HepG2 (cell line): ENCODE data around the gene WNK1. TPM values are rescaled to one million over a fixed set of nuclear protein-coding genes. Genes with fewer than 3 reads are reported as not detected.

Experiments
- ATAC-seq: fragments of 200-7000 bp; cut with Tn5 transposase; 3 replicates; pipeline ENCODE4 v1.9.1; 2020; ENCODE audit warnings: mild to moderate bottlenecking, moderate library complexity
- BruUV-seq: library from RNA; stranded (reverse); fragments of 400-500 nt; replicated peaks from 2 replicates; lab custom pipeline; 2021; lab: Mats Ljungman, UMichigan
- CTCF ChIA-PET: fragments of 300-600 bp; formaldehyde crosslinking; extraction: SDS; loops from one replicate; lab custom pipeline; 2021; ENCODE audit warnings: low total read pairs, inconsistent platforms, low intra/inter-chr PET ratio; lab: Yijun Ruan, JAX
- POLR2A ChIA-PET: fragments of 350-600 bp; sonication (Branson Sonifier 250); formaldehyde crosslinking; loops from one replicate; lab custom pipeline; 2020; ENCODE audit warnings: antibody characterized with exemption, inconsistent platforms; lab: Yijun Ruan, JAX
- DNase-seq: peaks from one replicate; pipeline ENCODE4 v3.0.0-alpha.2; 2015; ENCODE audit warnings: low spot score
- FAIRE-seq: peaks from 3 replicates; lab custom pipeline; 2011; peaks lifted over from hg19 to GRCh38; lab: Jason Lieb, UNC
- H2AFZ ChIP-seq: one replicate; pipeline ENCODE4 v1.6.1; 2011; ENCODE audit warnings: low read length, inconsistent platforms
- H3K27ac ChIP-seq: fragments of 300-600 bp; 3 replicates; pipeline ENCODE4 v1.8.0; 2011; ENCODE audit warnings: mixed run types, mild to moderate bottlenecking, mixed read lengths, low read length, inconsistent platforms; ENCODE audit not compliant: insufficient read depth; ENCODE audit errors: extremely low read length
- H3K27me3 ChIP-seq, 2 experiments: fragments of 200-600 bp in 1 of 2; 2 replicates in 1 of 2; 3 replicates in 1 of 2; pipeline versions ENCODE4 v1.6.0 to v1.8.0; 2011; ENCODE audit warnings: low read length in 2 of 2, mild to moderate bottlenecking in 2 of 2, moderate library complexity in 2 of 2, inconsistent platforms in 1 of 2; ENCODE audit not compliant: insufficient read depth in 2 of 2, control insufficient read depth in 1 of 2
- H3K36me3 ChIP-seq, 2 experiments: fragments of 200-600 bp in 1 of 2; replicated peaks in 1 of 2; 2 replicates in 1 of 2; 3 replicates in 1 of 2; pipeline versions ENCODE4 v1.5.1 to v1.8.0; 2011; ENCODE audit warnings: low read length in 2 of 2, inconsistent platforms in 1 of 2; ENCODE audit not compliant: insufficient read depth in 2 of 2, control insufficient read depth in 1 of 2
- H3K4me1 ChIP-seq: 2 replicates; pipeline ENCODE4 v1.5.1; 2012; ENCODE audit warnings: low read length, inconsistent platforms; ENCODE audit not compliant: insufficient read depth
- H3K4me2 ChIP-seq: 2 replicates; pipeline ENCODE4 v1.6.0; 2011; ENCODE audit warnings: low read depth, low read length, inconsistent platforms
- H3K4me3 ChIP-seq, 3 experiments: fragments of 200-600 bp in 1 of 3; sonication (generic), shearing (Covaris generic) in 1 of 3; replicated peaks in 1 of 3; 2 replicates each; pipeline ENCODE4 v1.5.1; 2011 to 2016; ENCODE audit warnings: low read length in 3 of 3, inconsistent platforms in 2 of 3, low read depth in 2 of 3, mild to moderate bottlenecking in 2 of 3, control low read depth in 1 of 3, mixed read lengths in 1 of 3; ENCODE audit not compliant: insufficient read depth in 1 of 3
- H3K79me2 ChIP-seq: one replicate; pipeline ENCODE4 v1.6.1; 2011; ENCODE audit warnings: low read length, inconsistent platforms; ENCODE audit not compliant: insufficient read depth
- H3K9ac ChIP-seq: 2 replicates; pipeline ENCODE4 v1.6.0; 2011; ENCODE audit warnings: mild to moderate bottlenecking, low read depth, low read length, inconsistent platforms; ENCODE audit not compliant: insufficient read depth
- H3K9me3 ChIP-seq: 2 replicates; pipeline ENCODE4 v1.5.1; 2012; ENCODE audit warnings: mild to moderate bottlenecking, low read length
- H4K20me1 ChIP-seq: 2 replicates; pipeline ENCODE4 v1.6.0; 2011; ENCODE audit warnings: inconsistent platforms, mild to moderate bottlenecking, low read length, moderate library complexity; ENCODE audit not compliant: insufficient read depth
- AGO1 ChIP-seq: fragments of 200-400 bp; formaldehyde crosslinking; IDR thresholded peaks from 2 replicates; pipeline ENCODE4 v1.6.1; 2017; ENCODE audit warnings: mild to moderate bottlenecking, low read depth, low read length, moderate library complexity; ENCODE audit not compliant: poor library complexity, severe bottlenecking
- AGO2 ChIP-seq: fragments of 200-400 bp; formaldehyde crosslinking; optimal IDR thresholded peaks from 2 replicates; pipeline ENCODE3; 2017; ENCODE audit warnings: mild to moderate bottlenecking, low read depth, low read length, moderate library complexity
- ASH2L ChIP-seq: fragments of 300-600, 200-600 bp; sonication (generic); IDR thresholded peaks from 2 replicates; pipeline ENCODE4 v1.7.0; 2017; ENCODE audit warnings: low read depth, mild to moderate bottlenecking, moderate library complexity, mixed read lengths, low read length; ENCODE audit not compliant: insufficient read length
- GLI4 ChIP-seq: sonication (generic); formaldehyde crosslinking; IDR thresholded peaks from 2 replicates; pipeline ENCODE4 v1.5.1; 2020; ENCODE audit warnings: missing genetic modification reagents, mild to moderate bottlenecking, moderate library complexity, borderline replicate concordance
- PHF8 ChIP-seq: sonication (generic); formaldehyde crosslinking; IDR thresholded peaks from 2 replicates; pipeline ENCODE4 v1.5.0; 2020; ENCODE audit warnings: missing genetic modification reagents
- RBAK ChIP-seq: sonication (generic); formaldehyde crosslinking; IDR thresholded peaks from 2 replicates; pipeline ENCODE4 v1.5.1; 2020; ENCODE audit warnings: mild to moderate bottlenecking, missing genetic modification reagents
- RBFOX2 ChIP-seq: fragments of 200-400 bp; formaldehyde crosslinking; IDR thresholded peaks from 2 replicates; pipeline ENCODE4 v1.6.1; 2017; ENCODE audit warnings: low read depth, mild to moderate bottlenecking, low read length
- SAP130 ChIP-seq: IDR thresholded peaks from 2 replicates; pipeline ENCODE4 v1.6.1; 2016; ENCODE audit warnings: low read depth
- SOX6 ChIP-seq, 2 experiments: fragments of 450-650 bp in 1 of 2; sonication (generic) in 1 of 2; formaldehyde crosslinking in 1 of 2; IDR thresholded peaks; 2 replicates each; pipeline versions ENCODE4 v1.4.0 to v1.6.1; 2017 to 2020; ENCODE audit warnings: antibody characterized with exemption in 1 of 2, mild to moderate bottlenecking in 1 of 2, missing genetic modification reagents in 1 of 2
- TMF1 ChIP-seq: sonication (generic); formaldehyde crosslinking; IDR thresholded peaks from 2 replicates; pipeline ENCODE4 v1.8.1; 2022; ENCODE audit warnings: low read depth, missing genetic modification reagents
- U2AF2 ChIP-seq: fragments of 200-400 bp; formaldehyde crosslinking; IDR thresholded peaks from 2 replicates; pipeline ENCODE4 v1.6.1; 2017; ENCODE audit warnings: low read depth, mild to moderate bottlenecking, low read length
- ZFAT ChIP-seq: sonication (generic); formaldehyde crosslinking; conservative IDR thresholded peaks from 2 replicates; pipeline ENCODE4 v1.8.1; 2023; ENCODE audit warnings: missing genetic modification reagents, inconsistent platforms
- ZFP90 ChIP-seq: sonication (generic); formaldehyde crosslinking; IDR thresholded peaks from 2 replicates; pipeline ENCODE4 v1.8.0; 2022; ENCODE audit warnings: missing genetic modification reagents, mild to moderate bottlenecking, inconsistent platforms, borderline replicate concordance
- ZFP91 ChIP-seq: sonication (generic); formaldehyde crosslinking; IDR thresholded peaks from 2 replicates; pipeline ENCODE4 v1.9.0; 2022; ENCODE audit warnings: missing genetic modification reagents, mild to moderate bottlenecking, borderline replicate concordance
- ZNF160 ChIP-seq: sonication (generic); formaldehyde crosslinking; IDR thresholded peaks from 2 replicates; pipeline ENCODE4 v1.8.0; 2022; ENCODE audit warnings: mild to moderate bottlenecking, inconsistent platforms, missing genetic modification reagents
- ZNF558 ChIP-seq: sonication (generic); formaldehyde crosslinking; IDR thresholded peaks from 2 replicates; pipeline ENCODE4 v1.9.0; 2022; ENCODE audit warnings: mild to moderate bottlenecking, missing genetic modification reagents, borderline replicate concordance
- ZNF816 ChIP-seq: sonication (generic); formaldehyde crosslinking; IDR thresholded peaks from 2 replicates; pipeline ENCODE4 v1.8.0; 2022; ENCODE audit warnings: missing genetic modification reagents, mild to moderate bottlenecking, borderline replicate concordance
- ZNF891 ChIP-seq: sonication (generic); formaldehyde crosslinking; IDR thresholded peaks from 2 replicates; pipeline ENCODE4 v1.5.0; 2020; ENCODE audit warnings: mild to moderate bottlenecking, missing genetic modification reagents
- ZSCAN21 ChIP-seq: sonication (generic); formaldehyde crosslinking; IDR thresholded peaks from 2 replicates; pipeline ENCODE4 v1.8.0; 2022; ENCODE audit warnings: mild to moderate bottlenecking, missing genetic modification reagents, moderate library complexity, borderline replicate concordance
- WGBS: methylation state at CpG from one replicate; pipeline ENCODE4 v1.1.6; 2017; ENCODE audit warnings: low lambda C conversion rate; 5-methylcytosine and 5-hydroxymethylcytosine counted together
- in situ Hi-C: cut with HindIII; loops from 2 replicates; pipeline ENCODE4 v1.10.0; 2017; ENCODE audit warnings: low pct_unique_long_range_greater_than_20kb; ENCODE audit not compliant: extremely low pct_ligation_motif_present
- intact Hi-C: fragments of 100-400 bp; cut with micrococcal nuclease; formaldehyde crosslinking; loops from one replicate; pipeline ENCODE4 v1.10.0; 2022; ENCODE audit not compliant: unreplicated experiment
- polyA plus RNA-seq, 8 experiments: library from polyadenylated mRNA; depleted of rRNA in 3 of 8; stranded (reverse) in 7 of 8; unstranded in 1 of 8; fragments of >200 nt; fragmentation: Illumina TruSeq in 4 of 8; extraction: Trizol in 4 of 8; gene quantifications; 2 replicates each; pipeline versions ENCODE4 v1.2.1 to v1.2.3, GENCODE V29; 2011 to 2016; ENCODE audit warnings: low read depth in 4 of 8, missing spikeins in 1 of 8, mixed read lengths in 1 of 8; ENCODE audit not compliant: insufficient read depth in 1 of 8
- total RNA-seq, 5 experiments: library from RNA; depleted of rRNA; stranded (reverse); fragments of >200 nt; fragmentation: Illumina TruSeq; extraction: Trizol; gene quantifications; 2 replicates each; pipeline ENCODE4 v1.2.3, GENCODE V29; 2016; ENCODE audit warnings: low read depth in 1 of 5
- TF ChIP-seq, protein P1 (sequence below): sonication (generic); formaldehyde crosslinking; IDR thresholded peaks from 2 replicates; pipeline ENCODE4 v1.4.0; 2020; ENCODE audit warnings: missing genetic modification reagents, borderline replicate concordance

Gene WNK1
- total and polyA plus RNA-seq, 2 of the 13 experiments (the other 11 are each of a cell fraction or from before 2014, with no cell fraction given): 31.1 to 54.8 TPM

DNA sequence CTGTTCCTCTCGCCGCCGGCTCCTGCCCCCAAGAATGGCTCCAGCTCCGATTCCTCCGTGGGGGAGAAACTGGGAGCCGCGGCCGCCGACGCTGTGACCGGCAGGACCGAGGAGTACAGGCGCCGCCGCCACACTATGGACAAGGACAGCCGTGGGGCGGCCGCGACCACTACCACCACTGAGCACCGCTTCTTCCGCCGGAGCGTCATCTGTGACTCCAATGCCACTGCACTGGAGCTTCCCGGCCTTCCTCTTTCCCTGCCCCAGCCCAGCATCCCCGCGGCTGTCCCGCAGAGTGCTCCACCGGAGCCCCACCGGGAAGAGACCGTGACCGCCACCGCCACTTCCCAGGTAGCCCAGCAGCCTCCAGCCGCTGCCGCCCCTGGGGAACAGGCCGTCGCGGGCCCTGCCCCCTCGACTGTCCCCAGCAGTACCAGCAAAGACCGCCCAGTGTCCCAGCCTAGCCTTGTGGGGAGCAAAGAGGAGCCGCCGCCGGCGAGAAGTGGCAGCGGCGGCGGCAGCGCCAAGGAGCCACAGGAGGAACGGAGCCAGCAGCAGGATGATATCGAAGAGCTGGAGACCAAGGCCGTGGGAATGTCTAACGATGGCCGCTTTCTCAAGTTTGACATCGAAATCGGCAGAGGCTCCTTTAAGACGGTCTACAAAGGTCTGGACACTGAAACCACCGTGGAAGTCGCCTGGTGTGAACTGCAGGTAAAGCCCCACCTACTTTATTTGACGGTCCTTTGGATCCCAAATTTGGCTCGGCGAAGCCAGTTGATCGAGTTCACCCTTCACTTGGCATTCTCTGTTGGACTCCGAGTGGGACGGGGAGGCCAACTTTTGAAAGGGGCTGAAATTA lies 1.5 kb downstream of the WNK1 start:
- H3K9me3 ChIP-seq: no peaks in the 10 kb centered on the region
- H3K4me2 ChIP-seq: peak overlapping the region; percentile 75
- under 1% methylated on average over 22 of the region's 63 CpGs for WGBS
- no peaks in the 10 kb centered on the region for H3K36me3 ChIP-seq
- no peak for FAIRE-seq
- BruUV-seq: no TSS peak
- POLR2A ChIA-PET: interaction anchor here (1.1 to 3.2 kb wide), 4 partner anchors 136 to 184 kb away, joined by 3 to 22 read pairs (median 8); no protein-coding TSS in a partner anchor
- peak; percentile 31 for ATAC-seq
- H3K9ac ChIP-seq: peak overlapping the region; percentile 80
- no peaks in the 10 kb centered on the region; a peak in 1 of 5 replicates for H3K27me3 ChIP-seq
- in situ Hi-C loops: loop anchor here (5.0 to 10.0 kb wide), 2 partner anchors 139 to 182 kb away; no protein-coding TSS in a partner anchor
- peaks cover 54% of the 10 kb centered on the region for H4K20me1 ChIP-seq
- intact Hi-C loops: loop anchor here (5.0 kb wide), 1 partner anchor 63 kb away; no protein-coding TSS in a partner anchor
- no peak overlapping the region for H2AFZ ChIP-seq
- no peak for DNase-seq
- peaks cover 41% of the 10 kb centered on the region for H3K4me1 ChIP-seq
- H3K4me3 ChIP-seq: peak overlapping the region; percentile 73 to 91 (median 88)
- peaks cover 56% of the 10 kb centered on the region for H3K79me2 ChIP-seq
- CTCF ChIA-PET: no interaction called here
- peak overlapping the region; percentile 84 for H3K27ac ChIP-seq
- TF ChIP-seq ZFP90 (no peak), ZNF816 (0 out of 2 replicates have a peak, but pooled peaks have one; percentile 27), ZFAT (CRISPR knock-in tag) (no peak), RBAK (CRISPR knock-in tag) (no peak), ZNF891 (CRISPR knock-in tag) (0 out of 2 replicates have a peak, but pooled peaks have one; percentile 3), GLI4 (CRISPR knock-in tag) (no peak), PHF8 (CRISPR knock-in tag) (0 out of 2 replicates have a peak, but pooled peaks have one; percentile 21), SAP130 (CRISPR knock-in tag) (peak; percentile 17; the same call in 1 of the 2 replicates), ZNF160 (CRISPR knock-in tag) (0 out of 2 replicates have a peak, but pooled peaks have one; percentile 36), ZFP91 (CRISPR knock-in tag) (peak; percentile 58; the same call in 1 of the 2 replicates), ZSCAN21 (CRISPR knock-in tag) (0 out of 2 replicates have a peak, but pooled peaks have one; percentile 61), AGO1 (peak; percentile 39), SOX6 (IDR thresholded peaks at IDR 0.05) (no peak), SOX6 (CRISPR knock-in tag; IDR thresholded peaks at IDR 0.05) (peak; percentile 7), TMF1 (CRISPR knock-in tag) (peak; percentile 50; the same call in 1 of the 2 replicates), ZNF558 (CRISPR knock-in tag) (0 out of 2 replicates have a peak, but pooled peaks have one; percentile 59), ASH2L (peak; percentile 45), RBFOX2 (peak; percentile 13), AGO2 (peak; percentile 46), U2AF2 (no peak)
- TF ChIP-seq, protein P1, sequence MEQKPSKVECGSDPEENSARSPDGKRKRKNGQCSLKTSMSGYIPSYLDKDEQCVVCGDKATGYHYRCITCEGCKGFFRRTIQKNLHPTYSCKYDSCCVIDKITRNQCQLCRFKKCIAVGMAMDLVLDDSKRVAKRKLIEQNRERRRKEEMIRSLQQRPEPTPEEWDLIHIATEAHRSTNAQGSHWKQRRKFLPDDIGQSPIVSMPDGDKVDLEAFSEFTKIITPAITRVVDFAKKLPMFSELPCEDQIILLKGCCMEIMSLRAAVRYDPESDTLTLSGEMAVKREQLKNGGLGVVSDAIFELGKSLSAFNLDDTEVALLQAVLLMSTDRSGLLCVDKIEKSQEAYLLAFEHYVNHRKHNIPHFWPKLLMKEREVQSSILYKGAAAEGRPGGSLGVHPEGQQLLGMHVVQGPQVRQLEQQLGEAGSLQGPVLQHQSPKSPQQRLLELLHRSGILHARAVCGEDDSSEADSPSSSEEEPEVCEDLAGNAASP (CRISPR knock-in tag): no peak
